HG03439 (cell line): ENCODE data around the gene S100A9.
"Not testable (repeated sequence)": the region's sequence is repeated elsewhere in the genome, so short reads cannot be mapped to it uniquely, and the experiment has no call there.

Experiments
- ATAC-seq: cut with Tn5 transposase; IDR thresholded peaks from one replicate; pipeline ENCODE4 v1.9.1; 2021; ENCODE audit warnings: mild to moderate bottlenecking, moderate library complexity; ENCODE audit not compliant: unreplicated experiment

Gene S100A9

DNA sequence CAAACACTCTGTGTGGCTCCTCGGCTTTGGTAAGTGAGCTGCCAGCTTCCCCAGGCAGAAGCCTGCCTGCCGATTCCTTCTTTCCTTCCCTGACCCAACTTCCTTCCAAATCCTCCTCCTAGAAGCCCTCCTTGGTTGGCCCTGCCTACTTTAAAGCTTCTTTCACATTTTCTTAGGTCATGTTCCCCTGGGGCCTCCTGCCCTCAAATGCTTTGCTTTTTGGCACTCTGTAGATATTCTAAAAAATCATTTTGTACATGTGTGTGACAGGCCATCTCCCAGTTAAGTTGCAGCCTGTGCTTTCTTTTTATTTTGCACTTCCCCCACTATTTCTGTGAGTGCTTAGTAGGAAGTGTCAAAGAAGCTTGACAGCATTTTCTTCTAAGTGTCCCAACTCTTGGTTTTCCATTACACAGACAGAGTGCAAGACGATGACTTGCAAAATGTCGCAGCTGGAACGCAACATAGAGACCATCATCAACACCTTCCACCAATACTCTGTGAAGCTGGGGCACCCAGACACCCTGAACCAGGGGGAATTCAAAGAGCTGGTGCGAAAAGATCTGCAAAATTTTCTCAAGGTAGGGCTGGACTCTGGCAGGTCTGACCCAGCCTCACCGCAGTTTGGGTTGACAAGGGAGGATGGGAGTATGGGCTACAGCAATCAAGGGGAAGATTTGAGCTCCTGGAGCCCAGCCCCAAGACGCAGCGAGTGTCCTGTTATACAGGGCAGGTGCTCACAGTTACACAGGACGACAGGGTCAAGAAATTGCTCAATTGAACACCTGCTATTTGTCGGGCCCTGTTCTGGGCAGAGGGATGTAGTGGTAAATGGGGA lies at the start of gene S100A9:
S100A9 (plus strand) TSS at position 2 of the 838 bp plus-strand sequence; CDS start at position 432, 430 bp downstream.
- ATAC-seq = no peak

DNA sequence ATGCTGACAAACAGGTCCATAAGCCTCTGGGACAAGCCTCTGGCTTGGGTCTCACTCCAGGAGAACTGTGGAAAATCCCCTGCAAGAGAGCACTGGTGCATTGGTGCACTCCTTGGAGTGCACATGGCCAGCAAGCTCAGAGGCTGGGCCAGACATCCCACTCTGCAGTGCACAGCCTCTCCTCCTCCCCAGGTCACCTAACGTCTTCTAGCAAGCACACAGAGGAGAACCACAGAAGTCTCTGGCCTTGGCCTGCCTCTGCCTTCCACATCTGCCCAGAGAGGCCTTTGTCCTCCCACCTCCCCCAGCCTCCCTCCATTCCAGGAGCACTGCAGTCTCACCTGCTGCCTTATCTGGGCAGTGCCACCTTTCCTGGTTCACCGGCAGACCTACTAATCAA lies 49.1 kb upstream of the S100A9 start:
- no peak for ATAC-seq

DNA sequence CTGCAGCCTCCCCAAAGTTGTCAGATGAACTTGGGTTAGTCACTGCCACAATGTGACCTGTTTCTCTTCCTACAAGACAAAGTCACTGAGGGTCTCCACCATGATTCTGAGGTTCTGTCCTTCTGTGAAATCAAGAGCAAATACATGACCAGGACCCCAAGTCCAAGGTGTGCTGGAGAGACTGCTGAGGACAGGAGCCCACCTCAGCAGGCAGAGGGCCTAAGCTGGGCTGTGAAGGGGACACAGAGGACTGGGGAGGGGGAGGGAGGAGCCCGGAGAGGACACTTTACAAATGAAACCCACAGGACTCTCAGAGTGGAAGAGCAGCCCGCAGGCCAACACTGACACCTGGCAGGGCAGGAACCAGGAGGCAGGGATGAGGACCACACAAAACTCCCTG lies 48.2 kb upstream of the S100A9 start:
- ATAC-seq = no peak

DNA sequence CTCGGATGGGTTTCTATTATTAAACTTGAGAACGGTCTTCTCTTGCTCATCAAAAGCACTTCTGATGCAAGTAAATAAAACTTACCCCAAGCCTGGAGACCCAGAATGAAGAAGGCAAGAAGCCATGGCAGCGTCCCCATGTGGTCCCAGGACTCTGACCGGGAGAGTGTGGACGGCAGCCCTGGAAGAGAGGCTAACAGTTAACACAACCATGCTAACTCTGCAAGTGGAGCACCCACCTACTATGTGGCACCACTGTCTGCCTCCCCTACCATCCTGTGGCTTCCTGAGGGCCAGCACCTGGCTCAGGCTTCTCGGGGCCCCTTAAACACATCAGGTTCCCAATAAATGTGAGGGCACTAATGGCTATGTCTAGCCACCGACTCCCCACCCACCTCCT lies 47.1 kb upstream of the S100A9 start:
- no peak for ATAC-seq

DNA sequence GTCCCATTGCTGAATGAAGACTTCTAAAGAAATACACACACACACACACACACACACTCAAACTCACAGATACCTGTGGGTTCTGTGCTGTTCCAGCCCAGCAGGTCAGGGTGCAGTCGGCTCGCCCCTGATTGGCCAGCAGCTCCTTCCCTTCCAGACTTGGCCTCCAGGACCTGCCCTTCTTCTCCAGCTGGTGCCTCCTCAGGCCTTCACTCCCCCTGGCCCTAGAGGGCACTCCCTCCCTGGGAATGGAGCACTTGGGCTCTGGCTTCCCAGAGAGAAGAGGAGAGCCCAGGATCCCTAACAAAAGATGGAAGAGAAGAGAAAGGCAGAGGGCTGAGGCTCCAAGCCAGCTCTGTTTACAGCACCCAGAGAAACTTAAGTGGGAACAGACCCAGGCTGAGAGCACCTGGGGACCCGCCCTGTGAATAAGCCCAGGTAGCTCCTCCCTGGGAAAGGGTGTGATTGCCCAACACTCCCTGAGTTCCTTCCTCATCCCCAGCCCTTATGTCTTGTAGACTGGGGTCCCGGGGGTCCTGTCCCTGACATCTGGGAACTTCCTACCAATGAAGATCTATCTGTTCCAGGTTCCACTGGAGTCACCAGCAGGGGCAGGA lies 45.0 kb upstream of the S100A9 start, which contains the start of gene PGLYRP3:
PGLYRP3 (minus strand) TSS at position 383 of the 617 bp plus-strand sequence. CDS start 2,287 bp downstream, outside the sequence.
- ATAC-seq = no peak

DNA sequence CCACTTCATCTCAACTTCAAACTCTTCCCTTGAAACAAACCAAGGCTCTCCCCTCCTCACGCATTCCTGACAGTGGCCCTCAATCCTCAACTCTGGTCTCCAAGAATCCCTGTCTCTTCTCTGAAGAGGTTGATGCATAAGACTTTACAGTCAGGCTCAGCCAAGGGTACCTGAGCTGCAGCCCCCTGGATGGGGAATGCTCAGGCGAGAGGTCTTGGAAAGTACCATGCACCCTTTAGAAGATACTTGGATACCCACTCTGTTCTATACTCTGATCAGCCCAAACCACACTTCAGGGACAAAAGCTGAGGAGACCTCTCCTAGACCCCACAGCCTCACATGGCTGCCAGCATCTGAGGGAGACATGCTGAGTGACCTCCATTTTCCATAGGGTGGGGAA lies 44.4 kb upstream of the S100A9 start:
- no peak for ATAC-seq

DNA sequence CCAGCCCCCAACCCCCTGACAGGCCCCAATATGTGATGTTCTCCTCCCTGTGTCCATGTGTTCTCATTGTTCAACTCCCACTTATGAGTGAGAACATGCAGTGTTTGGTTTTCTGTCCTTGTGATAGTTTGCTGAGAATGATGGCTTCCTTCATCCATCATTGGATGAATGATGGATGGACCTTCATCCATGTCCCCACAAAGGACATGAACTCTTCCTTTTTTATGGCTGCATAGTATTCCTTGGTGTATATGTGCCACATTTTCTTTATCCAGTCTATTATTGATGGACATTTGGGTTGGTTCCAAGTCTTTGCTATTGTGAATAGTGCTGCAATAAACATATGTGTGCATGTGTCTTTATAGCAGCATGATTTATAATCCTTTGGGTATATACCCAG lies 43.3 kb upstream of the S100A9 start:
- not testable (repeated sequence) for ATAC-seq

DNA sequence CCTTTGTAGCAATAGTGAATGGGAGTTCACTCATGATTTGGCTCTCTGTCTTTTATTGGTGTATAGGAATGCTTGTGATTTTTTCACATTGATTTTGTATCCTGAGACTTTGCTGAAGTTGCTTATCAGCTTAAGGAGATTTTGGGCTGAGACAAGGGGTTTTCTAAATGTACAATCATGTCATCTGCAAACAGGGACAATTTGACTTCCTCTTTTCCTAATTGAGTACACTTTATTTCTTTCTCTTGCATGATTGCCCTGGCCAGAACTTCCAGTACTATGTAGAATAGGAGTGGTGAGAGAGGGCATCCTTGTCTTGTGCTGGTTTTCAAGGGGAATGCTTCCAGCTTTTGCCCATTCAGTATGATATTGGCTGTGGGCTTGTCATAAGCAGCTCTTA lies 41.6 kb upstream of the S100A9 start:
- not testable (repeated sequence) for ATAC-seq

DNA sequence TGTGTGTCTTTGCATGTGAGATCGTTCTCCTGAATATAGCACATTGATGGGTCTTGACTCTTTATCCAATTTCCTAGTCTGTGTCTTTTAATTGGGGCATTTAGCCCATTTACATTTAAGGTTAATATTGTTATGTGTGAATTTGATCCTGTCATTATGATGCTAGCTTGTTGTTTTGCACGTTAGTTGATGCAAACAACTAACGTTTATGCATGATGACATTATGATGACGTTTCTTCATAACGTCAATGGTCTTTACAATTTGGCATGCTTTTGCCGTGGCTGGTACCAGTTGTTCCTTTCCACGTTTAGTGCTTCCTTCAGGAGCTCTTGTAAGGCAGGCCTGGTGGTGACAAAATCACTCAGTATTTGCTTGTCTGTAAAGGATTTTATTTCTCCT lies 39.5 kb upstream of the S100A9 start:
- ATAC-seq = not testable (repeated sequence)

DNA sequence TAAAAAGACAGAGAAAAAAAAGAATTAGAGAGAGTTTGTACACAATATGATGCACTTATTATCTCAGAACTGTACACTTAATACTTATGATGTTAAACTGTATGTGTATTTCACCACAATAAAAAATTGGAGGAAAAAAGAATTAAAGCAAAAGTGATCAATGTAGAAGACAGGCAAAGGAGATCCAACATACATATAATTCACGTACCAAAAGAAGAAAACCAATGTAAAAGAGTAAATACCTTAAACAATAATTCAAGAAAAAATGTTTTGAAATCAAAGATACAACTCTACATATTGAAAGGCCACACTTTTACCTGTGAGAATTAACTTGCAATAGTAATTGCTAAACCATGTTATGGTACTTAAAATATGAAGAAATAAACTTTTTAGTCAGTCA lies 35.1 kb upstream of the S100A9 start:
- ATAC-seq = no peak

DNA sequence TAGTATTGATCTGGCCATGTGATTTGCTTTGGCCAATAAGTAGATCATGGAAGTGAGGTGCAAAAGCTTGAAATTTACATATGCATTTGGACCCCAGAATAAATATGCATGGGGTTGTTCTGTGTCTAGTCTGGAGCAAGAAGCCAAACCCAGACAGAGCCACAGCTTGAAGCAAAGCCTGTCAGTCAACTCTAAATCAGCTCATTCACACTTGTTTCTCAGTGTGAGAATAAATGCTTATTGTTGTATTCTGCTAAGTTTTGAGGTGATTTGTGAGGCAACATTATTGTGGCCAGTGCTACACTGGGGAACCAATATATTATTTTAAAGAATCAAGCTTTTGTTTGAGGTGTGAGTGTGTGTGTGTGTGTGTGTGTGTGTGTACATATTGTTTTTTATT lies 32.7 kb upstream of the S100A9 start:
- no peak for ATAC-seq

DNA sequence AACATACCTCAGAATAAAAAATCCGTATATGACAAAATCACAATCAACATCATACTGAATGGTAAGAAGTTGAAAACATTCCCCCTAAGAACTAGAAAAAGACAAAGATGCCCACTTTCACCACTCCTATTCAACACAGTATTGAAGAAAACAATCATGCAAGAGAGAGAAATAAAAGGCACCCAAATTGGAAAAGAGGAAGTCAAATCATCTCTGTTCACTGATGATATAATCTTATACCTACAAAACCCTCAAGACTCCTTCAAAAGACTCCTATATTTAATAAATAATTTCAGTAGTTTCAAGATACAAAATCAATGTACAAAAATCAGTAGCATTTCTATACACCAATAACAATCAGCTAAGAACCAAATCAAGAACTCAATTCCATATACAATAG lies 23.8 kb upstream of the S100A9 start:
- ATAC-seq = no peak

DNA sequence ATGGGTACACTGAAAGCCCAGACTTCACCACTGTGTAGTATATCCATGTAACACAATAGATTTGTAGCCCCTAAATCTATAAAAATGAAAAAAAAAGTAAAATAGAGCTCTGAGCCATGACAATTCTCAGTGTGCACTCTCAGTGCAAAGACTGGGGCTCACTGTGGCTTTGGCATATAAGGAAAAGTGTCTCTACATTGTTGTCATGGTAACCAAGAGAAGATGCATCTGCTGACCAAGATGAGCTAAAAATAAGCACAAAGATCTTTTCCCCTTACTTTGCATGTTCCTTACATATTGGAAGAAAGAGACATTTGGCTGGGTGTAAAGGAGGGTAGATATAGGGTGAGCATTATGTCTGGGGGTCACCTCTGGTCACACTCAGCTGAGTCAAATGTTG lies 21.0 kb upstream of the S100A9 start:
- ATAC-seq = no peak

DNA sequence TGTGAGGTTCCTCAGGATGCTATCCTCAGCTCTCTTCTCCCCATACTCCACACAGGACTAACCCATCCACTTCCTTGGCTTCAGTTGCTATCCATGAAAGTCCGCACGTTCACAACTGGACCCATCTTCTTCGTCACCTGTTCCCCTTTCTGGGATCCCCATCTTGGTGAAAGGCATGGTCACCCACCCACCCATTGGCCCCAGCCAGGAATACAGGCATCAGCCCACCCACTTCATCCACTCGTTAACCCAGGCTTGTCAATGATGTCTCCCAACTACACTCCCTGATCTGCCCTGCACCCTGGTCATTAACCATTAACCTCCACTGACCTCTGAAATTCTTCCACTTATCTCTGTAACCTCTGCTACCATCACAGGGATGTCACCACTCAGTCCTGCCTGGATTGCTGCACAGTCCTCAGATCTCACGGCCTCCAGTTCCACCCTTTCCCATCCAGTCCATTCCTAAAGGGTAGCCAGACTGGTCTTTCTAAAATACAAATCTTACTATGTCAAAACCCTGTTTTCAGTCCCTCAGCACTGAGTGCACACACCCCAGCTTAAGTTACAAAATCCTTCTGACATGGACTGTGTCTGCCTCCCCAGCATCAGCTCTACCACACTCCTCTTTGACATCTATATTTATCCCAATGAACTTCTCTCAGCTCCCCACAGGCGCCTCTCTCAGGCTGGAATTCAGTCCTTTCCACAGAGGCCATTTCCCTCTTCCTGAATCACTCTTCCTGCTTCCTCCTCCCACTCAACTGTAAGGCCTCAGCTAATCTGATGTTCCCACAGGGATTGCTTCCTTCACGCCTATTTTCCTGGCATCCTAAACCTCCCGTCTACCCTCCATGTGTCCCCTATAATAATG lies 19.4 kb upstream of the S100A9 start:
- no peak for ATAC-seq

DNA sequence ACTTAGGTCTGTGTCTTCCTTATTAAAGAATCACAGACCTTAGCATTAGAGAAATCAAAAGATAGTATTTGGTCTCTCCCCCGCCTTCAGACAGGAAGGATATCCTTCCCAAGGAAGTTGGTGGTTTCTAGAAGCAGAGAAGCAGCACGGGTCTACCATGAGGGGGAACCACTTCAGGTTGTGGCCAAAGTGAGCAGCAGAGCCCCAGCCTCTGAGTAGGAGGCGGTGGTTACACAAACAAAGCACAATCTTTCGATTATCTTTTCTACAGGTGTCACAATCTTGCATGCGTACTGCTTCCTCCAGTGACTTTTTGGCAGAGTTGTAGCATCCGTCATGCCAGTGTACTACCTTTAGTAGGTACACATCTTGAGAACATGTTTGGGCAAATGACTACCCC lies 17.9 kb upstream of the S100A9 start:
- ATAC-seq = no peak

DNA sequence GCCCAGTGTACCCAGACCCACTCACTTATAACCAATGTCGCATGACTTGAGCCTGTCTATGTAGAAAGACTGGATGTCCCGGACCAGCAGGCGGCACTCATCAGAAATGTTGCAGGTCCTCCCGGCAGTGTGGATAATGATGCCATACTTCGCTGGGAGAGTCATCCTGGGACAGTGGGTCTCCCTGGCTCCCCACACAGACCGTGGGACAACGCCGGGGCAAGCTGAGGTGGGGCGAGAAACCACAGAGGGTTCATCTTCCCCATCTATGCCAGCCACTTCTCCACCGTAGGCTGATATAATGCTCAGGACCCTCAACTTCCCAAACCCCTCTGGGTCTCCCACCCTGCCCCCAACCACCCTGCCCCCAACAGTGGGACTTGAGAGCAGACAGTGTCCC lies 17.3 kb upstream of the S100A9 start:
- no peak for ATAC-seq

DNA sequence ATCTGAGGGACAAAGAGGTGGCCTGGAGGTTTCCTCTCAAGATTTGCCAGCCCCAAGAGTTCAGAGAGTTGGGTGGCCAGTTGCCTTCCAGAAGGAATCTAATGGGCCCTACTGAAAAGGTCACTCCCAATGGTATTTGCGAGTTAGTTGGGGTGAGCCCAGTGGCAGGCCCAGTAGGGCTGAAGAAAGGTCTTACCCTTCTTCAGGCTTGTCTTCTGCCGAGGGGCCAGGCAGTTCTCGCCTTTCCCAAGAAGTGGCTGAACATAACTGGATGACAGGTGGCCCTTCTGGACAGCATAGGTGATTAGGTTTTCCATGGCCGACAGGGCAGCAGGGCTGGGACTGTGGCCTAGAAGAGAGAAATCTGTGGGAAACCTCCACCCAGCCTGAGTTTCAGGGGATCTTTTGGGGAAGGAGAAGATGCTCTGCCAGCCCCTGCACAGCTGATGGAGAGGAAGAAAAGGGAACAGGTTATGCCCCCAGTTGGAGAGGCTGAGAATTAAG lies 16.2 kb upstream of the S100A9 start:
- ATAC-seq = no peak

DNA sequence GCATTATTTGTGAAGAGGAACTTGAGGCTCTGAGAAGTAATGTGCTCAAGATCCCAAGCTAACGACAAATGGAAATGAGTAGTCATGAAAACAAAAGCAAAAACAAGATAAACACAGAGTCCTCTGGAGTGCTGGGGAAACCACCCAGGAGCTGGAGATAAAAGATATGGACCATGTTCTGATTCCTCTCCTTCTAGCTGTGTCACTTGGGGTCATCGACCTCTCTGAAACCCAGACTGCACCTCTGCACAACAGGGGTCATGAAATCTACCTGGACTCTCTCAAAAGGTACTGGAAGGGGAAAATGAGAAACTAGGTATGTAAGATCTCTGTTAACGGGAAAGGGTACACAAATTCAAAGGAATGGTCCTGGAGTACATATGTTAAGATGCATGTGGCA lies 15.5 kb upstream of the S100A9 start:
- ATAC-seq = no peak

DNA sequence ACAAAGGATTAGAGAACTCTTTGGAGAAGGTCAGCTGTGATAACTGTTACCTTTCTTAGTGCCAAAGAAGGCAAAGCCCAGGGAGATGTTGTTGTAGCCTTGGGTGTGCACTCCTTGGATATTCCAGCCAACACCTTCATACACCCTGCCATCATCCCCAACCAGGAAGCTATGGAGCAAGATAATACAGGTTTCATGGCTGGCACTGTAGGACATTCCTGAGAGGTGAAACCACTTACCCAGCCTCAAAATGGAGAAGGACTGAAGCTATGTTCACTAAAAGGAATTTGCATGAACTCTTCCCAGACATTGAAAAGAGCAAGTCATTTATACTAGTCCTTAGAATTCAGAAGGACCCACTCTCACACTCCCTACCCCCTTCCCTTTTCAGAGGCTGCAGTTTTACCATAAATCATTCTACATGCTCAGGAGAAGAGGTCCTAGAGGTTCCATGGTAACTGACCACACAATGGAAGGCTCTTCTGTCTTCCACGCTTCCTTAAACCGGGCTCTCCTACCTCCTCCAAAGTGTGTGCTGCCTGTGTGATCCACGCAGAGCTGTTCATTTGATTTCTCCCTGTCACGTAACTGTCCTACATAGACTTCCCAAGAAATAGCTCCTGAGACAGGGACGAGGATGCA lies 14.5 kb upstream of the S100A9 start:
- no peak for ATAC-seq

DNA sequence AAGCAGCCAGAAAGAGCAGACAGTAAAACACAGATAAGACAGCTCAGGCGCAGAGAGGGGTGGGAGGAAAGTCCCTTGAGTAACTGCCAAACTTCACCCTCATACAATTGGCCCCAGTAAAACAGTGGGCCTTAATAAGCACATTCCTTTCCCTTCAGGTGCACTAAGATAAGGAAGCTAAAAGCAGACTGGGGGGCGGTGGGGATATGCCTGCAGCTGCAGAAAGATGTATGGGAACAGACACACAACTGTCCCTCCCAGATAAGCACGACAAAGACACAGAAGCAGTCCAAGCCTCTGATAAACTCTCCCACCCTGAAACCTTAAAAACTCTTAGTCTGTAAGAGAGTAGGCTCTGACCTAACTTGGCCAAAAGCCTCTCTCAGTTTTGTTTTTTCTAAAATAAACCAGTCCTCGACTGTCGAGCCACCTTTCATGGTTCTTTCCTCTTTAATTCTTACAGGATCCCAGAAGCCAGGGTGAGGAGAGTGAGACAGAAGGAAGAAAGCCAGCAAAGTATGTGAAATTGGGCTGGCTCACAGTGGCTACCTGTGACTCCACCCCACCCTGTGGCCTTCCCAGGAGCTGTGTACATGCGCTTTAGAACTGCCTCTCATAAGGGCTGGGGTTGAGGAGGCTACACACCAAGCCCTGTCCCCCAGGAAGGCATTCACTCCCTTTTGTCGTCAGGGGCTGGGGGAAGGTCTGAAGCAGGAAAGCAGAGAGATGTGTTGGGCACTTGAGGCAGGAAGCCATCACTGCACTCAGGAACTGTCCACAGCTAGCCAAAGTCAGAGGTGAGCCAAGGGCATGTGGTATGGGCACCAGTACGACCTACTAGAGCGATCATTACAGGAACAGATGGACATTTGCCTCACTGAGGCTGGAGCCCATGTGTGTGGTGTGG lies 13.6 kb upstream of the S100A9 start:
- no peak for ATAC-seq
